Heart right ventricle (tissue), 16 donors: ENCODE results near the gene PTPRM. TPM values are rescaled to one million over a fixed set of nuclear protein-coding genes. Genes with fewer than 3 reads are reported as not detected.

ENCODE experiments used
- ATAC-seq, 8 donors: fragments of 200-7000 bp; cut with Tn5 transposase; one replicate each; pipeline ENCODE4 v1.9.1; 2020; ENCODE audit warnings: mild to moderate bottlenecking in 8 of 8, moderate library complexity in 8 of 8, moderate number of reproducible peaks in 1 of 8
- DNase-seq, 2 donors: peaks; one replicate each; pipeline ENCODE4 v3.0.0-alpha.2; 2020
- H3K27ac ChIP-seq, 10 donors: fragments of 200-600 bp; sonication (generic) in 2 of 10; one replicate each; pipeline versions ENCODE4 v1.5.0 to v1.8.0; 2020 to 2022; ENCODE audit warnings: mild to moderate bottlenecking in 3 of 10
- H3K27me3 ChIP-seq, 7 donors: fragments of 200-600 bp; one replicate each; pipeline ENCODE4 v1.8.0; 2021 to 2022; ENCODE audit warnings: mild to moderate bottlenecking in 2 of 7
- H3K36me3 ChIP-seq, 9 donors: fragments of 200-600 bp; sonication (generic) in 1 of 9; one replicate each; pipeline versions ENCODE4 v1.5.0 to v1.8.0; 2020 to 2022; ENCODE audit warnings: mild to moderate bottlenecking in 2 of 9
- H3K4me1 ChIP-seq, 9 donors: fragments of 200-600 bp; sonication (generic) in 1 of 9; one replicate each; pipeline versions ENCODE4 v1.5.0 to v1.8.0; 2020 to 2022; ENCODE audit warnings: mild to moderate bottlenecking in 4 of 9
- H3K4me3 ChIP-seq, 10 donors: fragments of 200-600 bp; sonication (generic) in 2 of 10; one replicate each; pipeline versions ENCODE4 v1.5.0 to v1.8.0; 2020 to 2022; ENCODE audit warnings: mild to moderate bottlenecking in 7 of 10, moderate library complexity in 2 of 10
- H3K9me3 ChIP-seq, 11 donors: fragments of 200-600 bp in 10 of 11; sonication (generic) in 2 of 11; one replicate each; pipeline versions ENCODE4 v1.5.0 to v1.8.0; 2013 to 2022; ENCODE audit warnings: mild to moderate bottlenecking in 2 of 11, control low read depth in 1 of 11, moderate library complexity in 1 of 11
- CTCF ChIP-seq, 9 donors: fragments of 200-600 bp; sonication (generic) in 2 of 9; IDR thresholded peaks; one replicate each; pipeline versions ENCODE4 v1.5.0 to v1.8.0; 2021 to 2022; ENCODE audit warnings: antibody characterized with exemption in 9 of 9, mild to moderate bottlenecking in 5 of 9, moderate library complexity in 1 of 9
- WGBS, 2 donors: extraction: QIAGEN DNeasy Blood & Tissue Kit; methylation state at CpG; one replicate each; pipeline ENCODE4 v1.1.7; 2013; ENCODE audit warnings: inconsistent platforms in 1 of 2; 5-methylcytosine and 5-hydroxymethylcytosine counted together
- intact Hi-C, 10 donors: fragments of 100-400 bp; cut with DNase I; formaldehyde crosslinking; loops; one replicate each; pipeline versions ENCODE4 v1.11.1 to v1.14.2; 2022
- polyA plus RNA-seq, 2 donors: library from polyadenylated mRNA; stranded (reverse); fragments of 200-250 nt; gene quantifications; one replicate each; pipeline ENCODE4 v1.2.3, GENCODE V29; 2013
- total RNA-seq, 10 donors: library from RNA; stranded (reverse); fragmentation: NEBNext Ultra II Directional in 3 of 10; extraction: Animal tissue kit (Norgen Biotek cat#: 25700) in 3 of 10; gene quantifications; one replicate each; pipeline versions ENCODE4 v1.2.1 to v1.2.4, GENCODE V29; 2021 to 2023
- donor health status: Arrhythmogenic right ventricular cardiomyopathy.
- donor health status: ischemic (EF 13 %, LVEDD 7.1; RV severe dilation, severe dysfunction).
- donor health status: healthy with polysubstance abuse.
- donor health status: DM: no; HTN: yes; CAD: no.
- donor health status: DM: no; HTN: no; CAD: no.
- donor health status: ischemic (EF 25% LVEDD 6.9; RV normal size, moderate dysfunction).
- donor health status: ischemic (EF 25% LVEDD 5.7; RV mildly dilated, moderate dysfunction).
- donor health status: healthy.
- donor health status: DM: yes; HTN: yes; CAD: no.
- donor health status: Ischemic cardiomyopathy.
- donor health status: ischemic (EF 35%, LVEDD 5.7; RV mildly dilated, moderate dysfunction).
- donor health status: nonischemic (EF 11% LVEDD 7.7; RV severe dilation, severe dysfunction).
- donor health status: DM: yes; HTN: yes; CAD: no.
- donor health status: PGD.
- donor health status: ischemic (EF 29% LVEDD 5.4; RV normal size, mild dysfunction).
- donor health status: nonischemic (EF 23%, LVEDD 6.1; RV moderate dilation, normal function).

The PTPRM gene
- total and polyA plus RNA-seq, 12 donors: 81.7 to 170 (median 132) TPM

- no peaks in the 10 kb centered on the region for H3K9me3 ChIP-seq
- no peak overlapping the region for H3K27ac ChIP-seq
- no peak for DNase-seq
- intact Hi-C loops: loop anchor here in 1 of 10 donors (10.0 kb wide), 1 partner anchor 198 kb away; no protein-coding TSS in a partner anchor
- TF ChIP-seq CTCF (IDR thresholded peaks at IDR 0.05): no peak
- 98% methylated on average over 2 of the region's 2 CpGs for WGBS, 2 donors
- H3K4me3 ChIP-seq: no peak overlapping the region
- peaks cover 0 to 46% (median 3%) of the 10 kb centered on the region in 9 donors for H3K4me1 ChIP-seq
- H3K27me3 ChIP-seq: no peaks in the 10 kb centered on the region
- ATAC-seq: no peak
- no peaks in the 10 kb centered on the region for H3K36me3 ChIP-seq
These were observed 599.9 kb downstream of the PTPRM start for GRCh38 chr18:8167026-8167425.

GRCh38 chr18:8167673-8168072 is 600.6 kb downstream of the PTPRM start:
- Histone ChIP-seq H3K9me3 (no peaks in the 10 kb centered on the region), H3K4me3 (no peak overlapping the region), H3K27ac (no peak overlapping the region), H3K27me3 (no peaks in the 10 kb centered on the region), H3K4me1 (peaks cover 0 to 40% (median 3%) of the 10 kb centered on the region in 9 donors), H3K36me3 (no peaks in the 10 kb centered on the region)
- intact Hi-C loops: loop anchor here in 1 of 10 donors (10.0 kb wide), 1 partner anchor 197 kb away; no protein-coding TSS in a partner anchor
- 68 to 70% methylated on average over 4 of the region's 4 CpGs for WGBS, 2 donors
- no peak for TF ChIP-seq CTCF (IDR thresholded peaks at IDR 0.05)
- no peak for ATAC-seq
- DNase-seq: no peak

- Histone ChIP-seq H3K4me3 (no peak overlapping the region), H3K27ac (no peak overlapping the region), H3K36me3 (no peaks in the 10 kb centered on the region), H3K27me3 (no peaks in the 10 kb centered on the region), H3K4me1 (peaks cover 0 to 41% (median 3%) of the 10 kb centered on the region in 9 donors), H3K9me3 (no peaks in the 10 kb centered on the region)
- DNase-seq (no peak), ATAC-seq (no peak)
- WGBS, 2 donors: 92 to 94% methylated on average over 1 of the region's 1 CpG
- TF ChIP-seq CTCF (IDR thresholded peaks at IDR 0.05): no peak
- intact Hi-C loops: loop anchor here in 2 of 10 donors (10.0 kb wide), 2 partner anchors 85 to 195 kb away; no protein-coding TSS in a partner anchor
These were observed 602.6 kb downstream of the PTPRM start for GRCh38 chr18:8169722-8170121.

GRCh38 chr18:8174771-8175170 is 607.7 kb downstream of the PTPRM start:
- Histone ChIP-seq H3K4me1 (peaks cover 4 to 52% (median 31%) of the 10 kb centered on the region in 9 donors), H3K4me3 (no peak overlapping the region), H3K36me3 (no peaks in the 10 kb centered on the region), H3K9me3 (no peaks in the 10 kb centered on the region), H3K27me3 (no peaks in the 10 kb centered on the region), H3K27ac (no peak overlapping the region)
- DNase-seq (no peak), ATAC-seq (no peak)
- no peak for TF ChIP-seq CTCF (IDR thresholded peaks at IDR 0.05)
- 87 to 90% methylated on average over 2 of the region's 2 CpGs for WGBS, 2 donors
- intact Hi-C loops: loop anchor here in 1 of 10 donors (10.0 kb wide), 1 partner anchor 80 kb away; no protein-coding TSS in a partner anchor
